ENCODE measurements around the gene EVPL.
"Not testable (repeated sequence)": the region's sequence is repeated elsewhere in the genome, so short reads cannot be mapped to it uniquely, and the experiment has no call there.

EVPL gene

DNA sequence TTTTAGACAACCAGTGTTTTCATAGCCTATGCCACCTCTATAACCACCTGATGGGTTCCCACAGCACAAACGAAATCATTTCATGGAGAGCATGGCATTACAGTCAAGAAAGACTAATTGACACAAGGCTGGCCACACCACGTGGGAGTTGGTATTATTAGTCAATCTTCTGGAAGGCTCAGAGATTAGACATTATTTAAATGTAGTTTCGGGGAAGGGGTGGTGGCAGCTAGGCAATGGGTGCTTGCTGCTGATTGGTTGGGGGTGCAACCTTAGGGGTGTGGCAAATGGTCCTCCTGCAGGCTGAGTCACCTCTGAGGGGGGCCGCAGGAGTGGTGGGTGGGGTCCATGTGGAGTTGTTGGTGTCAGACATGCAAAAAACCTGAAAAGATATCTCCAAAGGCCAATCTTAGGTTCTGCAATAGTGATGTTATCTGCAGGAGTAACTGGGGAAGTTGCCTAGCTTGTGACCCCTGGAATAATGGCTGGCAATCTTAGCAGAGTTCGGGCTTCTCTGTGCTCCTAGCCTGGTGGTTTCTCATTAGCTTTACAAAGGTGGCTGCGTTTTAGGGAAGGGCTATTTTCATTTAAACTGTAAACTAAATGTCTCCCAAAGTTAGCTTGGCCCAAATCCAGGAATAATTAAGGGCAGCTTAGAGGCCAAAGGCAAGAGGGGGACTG is 43.5 kb downstream of the EVPL start:
- H3K9ac ChIP-seq (ENCODE audit: low read depth in 1 of 2, low read length in 2 of 2), result no peak overlapping the region
- no peak overlapping the region for H3K27ac ChIP-seq (ENCODE audit: low read depth, low read length)
- no peaks in the 10 kb centered on the region for H3K36me3 ChIP-seq (ENCODE audit: control insufficient read depth in 1 of 2, insufficient read depth in 2 of 2, low read length in 2 of 2)
- H3K9me3 ChIP-seq (ENCODE audit: control insufficient read depth in 1 of 2, low read length in 2 of 2), result no peaks in the 10 kb centered on the region
- H3K4me1 ChIP-seq (ENCODE audit: control insufficient read depth in 1 of 2, insufficient read depth in 2 of 2, low read length in 2 of 2), result peaks cover 15 to 17% of the 10 kb centered on the region in 2 donors
- H3K27me3 ChIP-seq (ENCODE audit: control insufficient read depth in 1 of 2, insufficient read depth in 2 of 2, low read length in 2 of 2), result no peaks in the 10 kb centered on the region
- H3K4me3 ChIP-seq (ENCODE audit: low read depth in 1 of 2, low read length in 2 of 2), result no peak overlapping the region

DNA sequence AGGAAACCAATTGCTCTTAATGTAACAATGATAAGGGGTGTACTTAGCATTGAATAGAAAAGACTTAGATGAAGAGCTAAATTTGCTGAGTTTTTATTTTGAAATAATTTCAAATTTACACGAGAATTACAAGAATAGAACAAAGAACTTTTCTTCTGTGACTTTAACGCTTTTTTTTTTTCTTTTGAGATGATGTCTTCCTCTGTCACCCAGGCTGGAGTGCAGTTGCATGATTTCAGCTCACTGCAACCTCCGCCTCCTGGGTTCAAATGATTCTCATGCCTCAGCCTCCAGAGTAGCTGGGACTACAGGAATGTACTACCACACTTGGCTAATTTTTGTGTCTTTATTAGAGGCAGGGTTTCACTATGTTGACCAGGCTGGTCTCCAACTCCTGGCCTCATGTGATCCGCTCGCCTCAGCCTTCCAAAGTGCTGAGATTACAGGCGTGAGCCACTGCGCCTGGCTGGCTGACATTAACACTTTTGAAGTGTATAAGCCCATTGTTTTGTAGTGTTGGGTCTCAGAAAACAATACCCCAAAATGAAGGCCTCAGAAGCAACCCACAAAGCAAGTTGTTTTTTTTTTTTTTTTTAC is 46.0 kb downstream of the EVPL start:
- Histone ChIP-seq H3K9me3 (ENCODE audit: control insufficient read depth in 1 of 2, low read length in 2 of 2) (no peaks in the 10 kb centered on the region), H3K36me3 (ENCODE audit: control insufficient read depth in 1 of 2, insufficient read depth in 2 of 2, low read length in 2 of 2) (no peaks in the 10 kb centered on the region), H3K27ac (ENCODE audit: low read depth, low read length) (no peak overlapping the region), H3K4me3 (ENCODE audit: low read depth in 1 of 2, low read length in 2 of 2) (no peak overlapping the region), H3K4me1 (ENCODE audit: control insufficient read depth in 1 of 2, insufficient read depth in 2 of 2, low read length in 2 of 2) (peaks cover 17 to 19% of the 10 kb centered on the region in 2 donors), H3K9ac (ENCODE audit: low read depth in 1 of 2, low read length in 2 of 2) (no peak overlapping the region), H3K27me3 (ENCODE audit: control insufficient read depth in 1 of 2, insufficient read depth in 2 of 2, low read length in 2 of 2) (no peaks in the 10 kb centered on the region)

DNA sequence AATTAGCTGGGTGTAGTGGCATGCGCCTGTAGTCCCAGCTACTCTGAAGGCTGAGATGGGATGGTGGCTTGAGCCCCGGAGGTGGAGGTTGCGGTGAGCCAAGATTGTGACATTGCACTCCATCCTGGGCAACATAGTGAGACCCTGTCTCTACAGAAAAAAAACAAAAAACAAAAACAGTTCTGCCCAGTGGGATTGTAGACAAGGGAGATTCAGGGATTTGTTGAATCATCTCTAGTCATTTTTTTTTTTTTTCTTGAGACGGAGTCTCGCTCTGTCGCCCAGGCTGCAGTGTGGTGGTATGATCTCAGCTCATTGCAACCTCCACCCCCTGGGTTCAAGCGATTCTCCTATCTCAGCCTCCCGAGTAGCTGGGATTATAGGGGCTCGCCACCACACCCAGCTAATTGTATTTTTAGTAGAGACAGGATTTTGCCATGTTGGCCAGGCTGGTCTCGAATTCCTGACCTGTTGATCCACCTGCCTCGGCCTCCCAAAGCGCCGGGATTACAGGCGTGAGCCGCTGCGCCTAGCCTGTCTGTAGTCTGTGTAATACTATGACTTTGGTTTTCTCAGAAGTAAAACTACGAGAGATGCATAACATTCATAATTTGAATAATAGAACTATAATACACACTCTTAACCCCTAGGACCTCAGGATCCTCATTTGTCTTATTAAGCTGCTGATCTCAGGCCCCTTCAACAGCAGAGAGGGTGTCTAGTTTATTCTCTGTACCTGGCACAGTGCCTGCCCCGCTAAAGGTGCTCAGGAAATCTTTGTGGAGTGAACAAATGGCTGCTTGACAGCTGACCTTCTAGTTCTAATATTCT is 46.7 kb downstream of the EVPL start:
- H3K27me3 ChIP-seq (ENCODE audit: control insufficient read depth in 1 of 2, insufficient read depth in 2 of 2, low read length in 2 of 2), result no peaks in the 10 kb centered on the region
- peak overlapping the region; percentile 97 to 99 for H3K9ac ChIP-seq (ENCODE audit: low read depth in 1 of 2, low read length in 2 of 2)
- peaks cover 17 to 19% of the 10 kb centered on the region in 2 donors for H3K4me1 ChIP-seq (ENCODE audit: control insufficient read depth in 1 of 2, insufficient read depth in 2 of 2, low read length in 2 of 2)
- no peaks in the 10 kb centered on the region for H3K9me3 ChIP-seq (ENCODE audit: control insufficient read depth in 1 of 2, low read length in 2 of 2)
- H3K4me3 ChIP-seq (ENCODE audit: low read depth in 1 of 2, low read length in 2 of 2), result peak overlapping the region; percentile 77 to 83
- peak overlapping the region; percentile 98 for H3K27ac ChIP-seq (ENCODE audit: low read depth, low read length)
- H3K36me3 ChIP-seq (ENCODE audit: control insufficient read depth in 1 of 2, insufficient read depth in 2 of 2, low read length in 2 of 2), result no peaks in the 10 kb centered on the region

DNA sequence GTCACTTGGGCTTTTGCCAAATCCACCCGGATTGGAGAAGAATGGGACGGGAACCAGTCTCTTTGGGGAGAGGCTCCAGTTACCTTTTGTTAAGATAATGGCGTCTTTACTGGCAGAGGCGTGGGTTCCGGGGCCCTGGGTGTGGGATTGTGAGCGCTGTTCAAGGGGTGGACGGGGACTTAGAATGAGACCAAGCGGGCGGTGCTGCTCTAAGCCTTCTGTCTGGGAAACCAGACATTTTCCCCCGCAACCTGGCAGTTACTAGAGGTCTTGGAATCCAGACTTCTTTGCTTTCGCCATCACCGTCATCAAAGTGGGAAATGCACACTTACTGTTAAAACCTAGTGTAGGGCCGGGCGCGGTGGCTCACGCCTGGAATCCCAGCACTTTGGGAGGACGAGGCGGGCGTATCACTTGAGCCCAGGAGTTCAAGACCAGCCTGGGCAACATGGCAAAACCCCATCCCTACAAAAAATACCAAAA is 47.4 kb downstream of the EVPL start:
- H3K4me1 ChIP-seq (ENCODE audit: control insufficient read depth in 1 of 2, insufficient read depth in 2 of 2, low read length in 2 of 2), result peaks cover 17 to 19% of the 10 kb centered on the region in 2 donors

DNA sequence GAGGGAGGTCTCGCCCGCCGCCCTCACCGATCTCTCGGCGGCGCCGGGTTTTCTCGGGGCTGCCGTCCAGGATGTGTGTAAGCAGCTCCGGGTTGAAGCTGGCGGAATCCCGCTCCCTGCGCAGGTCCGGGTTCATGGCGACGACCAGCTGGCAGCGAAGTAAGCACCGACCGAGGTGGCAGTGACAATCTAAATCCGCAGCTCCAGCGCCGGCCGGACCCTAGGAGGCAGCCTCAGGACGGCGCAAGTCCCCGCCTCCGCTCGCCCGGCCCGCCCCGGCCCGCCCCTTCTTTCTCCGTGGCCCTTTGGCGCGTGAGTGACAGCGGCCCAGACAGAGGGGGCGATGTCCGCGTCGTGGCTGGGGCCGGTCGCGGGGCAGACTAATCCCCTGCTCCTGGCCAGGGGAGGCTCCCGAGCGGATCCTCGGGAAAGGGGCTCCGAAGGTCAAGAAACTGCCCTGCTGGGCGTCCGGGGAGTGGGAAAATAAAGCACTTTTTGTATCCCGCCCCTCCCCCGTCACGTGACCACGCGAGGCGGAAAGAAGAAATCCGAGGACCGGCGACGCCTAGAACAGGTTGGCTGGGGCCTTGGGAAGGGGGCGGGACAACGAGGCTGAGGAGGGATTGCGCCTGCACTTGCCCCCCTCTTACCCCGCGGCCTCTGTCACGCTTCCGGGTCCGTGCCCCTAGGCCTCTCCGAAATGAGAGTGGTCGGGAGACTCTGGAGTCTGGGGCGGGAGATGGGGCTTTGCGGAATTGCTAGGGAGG is 48.0 kb downstream of the EVPL start, which contains the start of the genes ACOX1 and TEN1:
Gene ACOX1, minus strand, starts transcription at position 229 of the 767 bp plus-strand sequence. Its CDS starts 93 bp downstream, at position 136.
Gene TEN1, plus strand, starts transcription at position 303 of the 767 bp plus-strand sequence. CDS start 6,953 bp downstream, outside the sequence.
- no peaks in the 10 kb centered on the region for H3K9me3 ChIP-seq (ENCODE audit: control insufficient read depth in 1 of 2, low read length in 2 of 2)
- no peaks in the 10 kb centered on the region for H3K27me3 ChIP-seq (ENCODE audit: control insufficient read depth in 1 of 2, insufficient read depth in 2 of 2, low read length in 2 of 2)
- peaks cover 3 to 5% of the 10 kb centered on the region in 2 donors for H3K36me3 ChIP-seq (ENCODE audit: control insufficient read depth in 1 of 2, insufficient read depth in 2 of 2, low read length in 2 of 2)
- H3K4me1 ChIP-seq (ENCODE audit: control insufficient read depth in 1 of 2, insufficient read depth in 2 of 2, low read length in 2 of 2), result peaks cover 19 to 21% of the 10 kb centered on the region in 2 donors
- H3K4me3 ChIP-seq (ENCODE audit: low read depth in 1 of 2, low read length in 2 of 2), result peak within 1 kb of the TSS; percentile 77 to 83
- peak within 1 kb of the TSS; percentile 98 for H3K27ac ChIP-seq (ENCODE audit: low read depth, low read length)
- peak within 1 kb of the TSS; percentile 97 to 99 for H3K9ac ChIP-seq (ENCODE audit: low read depth in 1 of 2, low read length in 2 of 2)

More for the DNA sequence above, 47.4 kb downstream of the EVPL start:
- Histone ChIP-seq H3K27ac (ENCODE audit: low read depth, low read length) (peak overlapping the region; percentile 98), H3K9me3 (ENCODE audit: control insufficient read depth in 1 of 2, low read length in 2 of 2) (no peaks in the 10 kb centered on the region), H3K27me3 (ENCODE audit: control insufficient read depth in 1 of 2, insufficient read depth in 2 of 2, low read length in 2 of 2) (no peaks in the 10 kb centered on the region), H3K36me3 (ENCODE audit: control insufficient read depth in 1 of 2, insufficient read depth in 2 of 2, low read length in 2 of 2) (no peaks in the 10 kb centered on the region), H3K9ac (ENCODE audit: low read depth in 1 of 2, low read length in 2 of 2) (peak overlapping the region; percentile 97 to 99), H3K4me3 (ENCODE audit: low read depth in 1 of 2, low read length in 2 of 2) (peak overlapping the region; percentile 77 to 83)

DNA sequence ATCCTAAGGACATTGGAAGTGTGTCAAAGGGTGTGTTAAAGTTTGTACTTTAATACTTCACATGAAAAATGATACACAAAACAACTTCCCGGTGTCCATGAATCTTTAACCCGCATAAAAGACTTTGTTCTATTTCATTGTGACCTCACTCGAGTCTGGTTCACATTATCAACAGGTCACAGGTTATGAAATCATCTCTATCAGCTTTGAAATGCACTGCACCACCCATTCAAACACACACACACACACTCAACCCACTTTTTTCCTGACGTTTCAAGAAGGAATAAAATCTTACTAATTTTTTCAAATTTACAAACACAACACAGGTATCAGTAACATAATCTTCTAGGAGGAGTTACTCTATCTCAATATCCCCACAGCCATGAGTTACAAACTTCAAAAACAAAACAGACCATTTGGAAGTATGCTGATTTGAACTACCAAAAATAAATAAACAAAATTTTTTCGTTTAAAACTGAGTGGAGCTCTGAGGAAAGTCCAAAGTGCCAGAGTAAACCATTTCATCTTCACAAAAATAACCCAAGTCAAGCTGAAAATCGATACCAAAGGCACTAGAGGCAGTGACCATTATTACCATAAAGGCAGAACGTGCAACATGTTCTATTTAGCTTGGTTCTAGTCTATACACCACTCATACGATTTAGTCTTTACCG is 50.8 kb downstream of the EVPL start:
- Histone ChIP-seq H3K27me3 (ENCODE audit: control insufficient read depth in 1 of 2, insufficient read depth in 2 of 2, low read length in 2 of 2) (no peaks in the 10 kb centered on the region), H3K9ac (ENCODE audit: low read depth in 1 of 2, low read length in 2 of 2) (peak overlapping the region in 1 of 2 donors; percentile 52), H3K27ac (ENCODE audit: low read depth, low read length) (peak overlapping the region; percentile 74), H3K4me3 (ENCODE audit: low read depth in 1 of 2, low read length in 2 of 2) (peak overlapping the region; percentile 47 to 65), H3K9me3 (ENCODE audit: control insufficient read depth in 1 of 2, low read length in 2 of 2) (no peaks in the 10 kb centered on the region), H3K4me1 (ENCODE audit: control insufficient read depth in 1 of 2, insufficient read depth in 2 of 2, low read length in 2 of 2) (peaks cover 11 to 13% of the 10 kb centered on the region in 2 donors), H3K36me3 (ENCODE audit: control insufficient read depth in 1 of 2, insufficient read depth in 2 of 2, low read length in 2 of 2) (peaks cover 13 to 21% of the 10 kb centered on the region in 2 donors)

DNA sequence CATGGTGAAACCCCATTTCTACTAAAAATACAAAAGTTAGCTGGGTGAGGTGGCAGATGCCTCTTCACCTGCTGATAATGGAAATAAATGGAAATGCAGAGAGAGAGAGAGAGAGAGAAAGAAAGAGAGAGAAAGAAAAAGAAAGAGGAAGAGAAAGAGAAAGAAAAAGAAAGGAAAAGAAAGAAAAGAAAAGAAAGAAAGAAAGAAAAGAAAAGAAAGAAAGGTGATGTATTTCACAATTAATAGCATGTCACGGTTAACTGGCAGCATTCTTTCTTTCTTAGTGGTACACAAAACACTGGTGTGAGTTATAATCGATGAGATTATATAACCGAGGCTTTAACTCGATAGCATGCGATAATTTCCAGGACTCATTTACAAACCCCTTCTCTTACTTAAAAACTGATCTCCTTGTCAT is 51.3 kb downstream of the EVPL start:
- Histone ChIP-seq H3K36me3 (ENCODE audit: control insufficient read depth in 1 of 2, insufficient read depth in 2 of 2, low read length in 2 of 2) (peaks cover 13 to 21% of the 10 kb centered on the region in 2 donors), H3K4me3 (ENCODE audit: low read depth in 1 of 2, low read length in 2 of 2) (peak overlapping the region; percentile 14 to 26), H3K4me1 (ENCODE audit: control insufficient read depth in 1 of 2, insufficient read depth in 2 of 2, low read length in 2 of 2) (peaks cover 8 to 11% of the 10 kb centered on the region in 2 donors), H3K9me3 (ENCODE audit: control insufficient read depth in 1 of 2, low read length in 2 of 2) (no peaks in the 10 kb centered on the region), H3K9ac (ENCODE audit: low read depth in 1 of 2, low read length in 2 of 2) (peak overlapping the region; percentile 36 to 52), H3K27me3 (ENCODE audit: control insufficient read depth in 1 of 2, insufficient read depth in 2 of 2, low read length in 2 of 2) (no peaks in the 10 kb centered on the region), H3K27ac (ENCODE audit: low read depth, low read length) (no peak overlapping the region)

DNA sequence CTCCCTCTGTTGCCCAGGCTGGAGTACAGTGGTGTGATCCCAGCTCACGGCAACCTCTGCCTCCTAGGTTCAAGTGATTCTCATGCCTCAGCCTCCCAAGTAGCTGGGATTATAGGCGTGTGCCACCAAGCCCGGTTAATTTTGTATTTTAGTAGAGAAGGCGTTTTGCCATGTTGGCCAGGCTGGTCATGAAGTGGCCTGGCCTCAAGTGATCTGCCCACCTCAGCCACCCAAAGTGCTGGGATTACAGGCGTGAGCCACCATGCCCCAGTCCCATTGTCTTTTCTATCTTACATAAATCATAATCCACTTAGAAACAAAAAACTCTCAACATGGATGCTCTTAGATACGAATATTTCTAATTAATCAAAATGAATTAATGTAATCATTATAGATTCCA is 51.9 kb downstream of the EVPL start:
- not testable (repeated sequence) for H3K27ac ChIP-seq (ENCODE audit: low read depth, low read length)

DNA sequence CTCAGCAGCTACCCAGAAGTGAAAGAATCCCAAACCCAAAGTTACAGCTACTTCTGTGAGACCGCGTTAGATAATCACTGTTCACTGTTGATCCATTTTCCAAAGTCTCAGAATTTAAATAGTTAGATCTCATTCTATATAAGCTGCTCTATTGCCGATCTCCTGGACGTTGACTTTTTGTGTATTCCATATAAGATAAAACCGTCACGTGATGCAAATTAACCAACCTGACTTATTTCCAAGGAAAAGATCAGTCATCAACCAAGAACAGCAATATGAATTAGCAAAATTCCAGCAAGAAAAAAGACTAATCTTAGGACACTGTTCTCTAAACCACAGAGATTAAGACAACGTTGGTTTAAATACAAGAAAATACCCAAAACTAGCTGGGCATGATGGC is 56.5 kb downstream of the EVPL start:
- Histone ChIP-seq H3K36me3 (ENCODE audit: control insufficient read depth in 1 of 2, insufficient read depth in 2 of 2, low read length in 2 of 2) (peaks cover 13 to 36% of the 10 kb centered on the region in 2 donors), H3K4me3 (ENCODE audit: low read depth in 1 of 2, low read length in 2 of 2) (no peak overlapping the region), H3K9ac (ENCODE audit: low read depth in 1 of 2, low read length in 2 of 2) (no peak overlapping the region), H3K27me3 (ENCODE audit: control insufficient read depth in 1 of 2, insufficient read depth in 2 of 2, low read length in 2 of 2) (no peaks in the 10 kb centered on the region), H3K9me3 (ENCODE audit: control insufficient read depth in 1 of 2, low read length in 2 of 2) (no peaks in the 10 kb centered on the region), H3K4me1 (ENCODE audit: control insufficient read depth in 1 of 2, insufficient read depth in 2 of 2, low read length in 2 of 2) (peaks cover 4 to 9% of the 10 kb centered on the region in 2 donors), H3K27ac (ENCODE audit: low read depth, low read length) (no peak overlapping the region)

More for the DNA sequence above, 51.9 kb downstream of the EVPL start:
- not testable (repeated sequence) for H3K9me3 ChIP-seq (ENCODE audit: control insufficient read depth in 1 of 2, low read length in 2 of 2); H3K27me3 ChIP-seq (ENCODE audit: control insufficient read depth in 1 of 2, insufficient read depth in 2 of 2, low read length in 2 of 2)
- Histone ChIP-seq H3K9ac (ENCODE audit: low read depth in 1 of 2, low read length in 2 of 2) (peak overlapping the region in 1 of 2 donors; percentile 52), H3K36me3 (ENCODE audit: control insufficient read depth in 1 of 2, insufficient read depth in 2 of 2, low read length in 2 of 2) (peaks cover 13 to 26% of the 10 kb centered on the region in 2 donors), H3K4me1 (ENCODE audit: control insufficient read depth in 1 of 2, insufficient read depth in 2 of 2, low read length in 2 of 2) (peaks cover 4 to 12% of the 10 kb centered on the region in 2 donors), H3K4me3 (ENCODE audit: low read depth in 1 of 2, low read length in 2 of 2) (peak overlapping the region in 1 of 2 donors; percentile 26)
